NCI-H2171 treated with DMSO at 0.1 percent for 48 hours (cell line): ENCODE measurements around the gene GMCL1.
A peak's percentile ranks its signal among the peaks of the same experiment; 100 is the strongest.
"Not testable (repeated sequence)": the region's sequence is repeated elsewhere in the genome, so short reads cannot be mapped to it uniquely, and the experiment has no call there.

ENCODE experiments used
- DNase-seq: peaks from one replicate; lab custom pipeline; 2025; lab: John Stamatoyannopoulos, UW

The GMCL1 gene, protein sequence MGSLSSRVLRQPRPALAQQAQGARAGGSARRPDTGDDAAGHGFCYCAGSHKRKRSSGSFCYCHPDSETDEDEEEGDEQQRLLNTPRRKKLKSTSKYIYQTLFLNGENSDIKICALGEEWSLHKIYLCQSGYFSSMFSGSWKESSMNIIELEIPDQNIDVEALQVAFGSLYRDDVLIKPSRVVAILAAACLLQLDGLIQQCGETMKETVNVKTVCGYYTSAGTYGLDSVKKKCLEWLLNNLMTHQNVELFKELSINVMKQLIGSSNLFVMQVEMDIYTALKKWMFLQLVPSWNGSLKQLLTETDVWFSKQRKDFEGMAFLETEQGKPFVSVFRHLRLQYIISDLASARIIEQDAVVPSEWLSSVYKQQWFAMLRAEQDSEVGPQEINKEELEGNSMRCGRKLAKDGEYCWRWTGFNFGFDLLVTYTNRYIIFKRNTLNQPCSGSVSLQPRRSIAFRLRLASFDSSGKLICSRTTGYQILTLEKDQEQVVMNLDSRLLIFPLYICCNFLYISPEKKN

DNA sequence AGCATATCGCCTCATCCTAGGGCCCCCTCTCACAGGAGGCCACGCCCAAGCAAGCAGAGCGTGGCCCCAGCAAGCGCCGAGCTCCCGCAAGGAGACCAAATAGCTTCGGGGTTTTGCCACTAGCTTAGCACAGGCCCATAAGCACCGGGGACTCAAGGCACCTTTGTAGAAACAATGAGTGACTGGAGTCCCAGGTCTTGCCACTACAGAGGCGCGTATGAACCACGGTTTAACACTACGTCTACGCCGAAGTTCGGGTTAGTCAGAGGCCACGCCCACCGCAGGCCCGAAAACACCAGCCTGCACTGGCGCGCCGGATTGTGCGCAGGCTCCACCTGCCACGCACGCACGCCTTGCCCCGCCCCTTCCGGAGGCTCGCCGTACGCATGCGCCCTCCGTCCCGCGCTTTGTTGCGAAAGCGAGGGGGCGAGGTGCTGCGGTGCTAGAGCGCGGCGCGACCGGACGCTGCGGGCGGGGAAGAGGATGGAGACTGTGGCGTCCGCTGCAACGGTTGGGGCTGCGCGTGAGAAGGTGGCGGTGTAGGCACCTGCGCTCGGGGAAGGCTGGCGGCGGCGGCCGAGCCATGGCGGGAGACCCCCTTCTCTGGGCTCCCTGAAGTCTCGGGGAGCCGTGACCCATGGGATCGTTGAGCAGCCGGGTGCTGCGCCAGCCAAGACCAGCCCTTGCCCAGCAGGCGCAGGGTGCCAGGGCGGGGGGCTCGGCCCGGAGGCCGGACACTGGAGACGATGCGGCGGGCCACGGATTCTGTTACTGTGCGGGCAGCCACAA lies at the start of gene GMCL1:
Gene GMCL1, plus strand, starts transcription at position 405 of the 789 bp plus-strand sequence. Its CDS starts 233 bp downstream, at position 638.
- DNase-seq: peak; percentile 93

DNA sequence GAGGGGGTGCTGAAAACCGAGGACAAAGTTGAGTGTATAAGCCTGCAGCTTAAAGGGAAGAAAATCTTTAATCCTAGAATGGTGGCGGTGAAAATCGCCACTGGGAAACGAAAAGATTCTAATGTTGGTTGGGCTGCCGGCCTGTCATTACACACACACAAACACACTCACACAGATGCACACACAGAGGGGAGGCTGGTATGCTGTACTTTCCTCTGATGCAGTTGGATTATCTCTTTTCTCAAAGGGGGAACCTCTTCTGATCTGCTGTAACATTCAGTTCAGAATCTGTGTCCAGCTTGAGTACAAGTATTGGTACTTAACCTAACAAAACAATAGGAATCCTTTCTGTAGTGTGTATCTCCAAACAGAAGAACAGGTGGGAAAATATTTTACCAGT lies 48.5 kb upstream of the GMCL1 start:
- no peak for DNase-seq

DNA sequence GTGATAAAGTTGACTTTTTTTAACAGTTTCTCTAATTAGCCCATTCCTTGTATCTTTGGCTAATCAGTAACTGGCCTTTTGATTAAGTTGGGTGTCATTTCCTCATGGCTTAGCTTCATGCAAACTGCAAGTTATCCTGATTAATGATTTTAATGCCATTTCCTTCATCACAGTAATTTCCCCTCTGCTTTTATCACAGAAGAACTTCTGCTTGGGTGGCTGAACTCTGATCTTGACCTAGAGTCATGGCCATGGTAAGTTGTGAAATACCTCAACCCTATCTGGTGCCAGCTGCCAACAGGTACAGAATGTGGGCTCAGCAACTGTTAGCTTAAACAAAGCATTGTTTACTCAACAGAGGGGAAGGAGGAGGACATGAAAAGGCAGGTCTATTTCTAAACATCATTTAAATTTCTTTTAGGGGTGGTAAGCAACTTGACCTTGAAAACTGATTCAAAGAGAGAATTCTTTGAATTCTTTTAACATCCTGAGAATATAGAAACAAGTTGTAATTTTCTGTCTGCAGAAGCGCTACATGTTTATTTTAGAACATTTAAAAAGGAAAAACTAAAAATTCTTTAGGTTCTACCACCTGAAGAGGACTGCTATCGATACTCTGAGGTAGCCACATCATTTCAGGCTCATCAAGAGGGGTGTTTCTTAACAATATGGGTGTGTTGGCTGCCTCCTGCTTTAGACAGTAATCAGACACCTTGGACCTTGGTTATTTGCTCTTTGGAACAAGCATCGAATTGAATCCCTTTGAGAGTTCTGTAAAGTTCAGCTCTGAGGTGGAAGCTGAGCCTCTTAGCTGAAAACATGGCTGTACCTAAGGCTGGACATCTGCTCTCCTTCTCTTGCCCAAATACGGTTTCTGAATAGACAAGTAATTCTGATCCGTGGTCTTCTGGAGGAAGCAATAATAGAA lies 47.9 kb upstream of the GMCL1 start:
- DNase-seq: peak; percentile 81

DNA sequence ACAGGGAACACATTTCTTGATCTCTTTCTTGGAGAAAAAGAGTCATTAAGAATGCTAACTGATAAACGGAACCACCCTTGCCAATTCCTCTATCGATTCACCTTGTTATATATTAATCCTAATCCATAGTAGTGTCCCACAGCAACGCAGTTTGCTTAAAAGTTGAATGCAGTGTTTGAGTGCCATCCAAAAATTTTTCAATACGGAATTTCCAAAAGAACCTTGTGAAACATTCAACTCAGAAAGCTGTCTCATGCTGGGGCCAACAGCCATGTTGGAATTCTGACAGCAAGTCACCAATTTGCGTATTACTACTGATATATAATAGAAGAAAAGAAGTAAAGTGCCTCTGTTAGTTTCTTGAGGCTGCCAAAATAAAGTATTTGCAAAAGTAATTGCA lies 45.2 kb upstream of the GMCL1 start:
- DNase-seq: no peak

DNA sequence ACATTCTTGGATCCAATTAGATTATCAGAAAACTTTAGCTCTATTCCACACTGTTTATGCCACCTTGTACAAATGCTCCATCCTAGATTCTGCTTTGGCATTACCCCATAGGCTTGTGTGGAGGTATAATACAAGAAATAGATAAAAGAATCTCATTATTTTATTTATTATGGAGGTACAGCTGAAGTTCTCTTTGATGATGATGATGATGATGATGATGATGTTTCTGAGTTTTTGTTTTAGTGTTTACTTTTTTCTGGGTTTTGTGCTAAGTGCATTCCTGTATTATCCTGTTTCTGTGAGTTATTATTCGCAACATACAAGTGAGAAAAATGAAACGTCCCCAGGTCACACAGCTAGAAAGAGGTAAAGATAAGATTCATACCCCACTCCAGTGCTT lies 44.1 kb upstream of the GMCL1 start:
- no peak for DNase-seq

DNA sequence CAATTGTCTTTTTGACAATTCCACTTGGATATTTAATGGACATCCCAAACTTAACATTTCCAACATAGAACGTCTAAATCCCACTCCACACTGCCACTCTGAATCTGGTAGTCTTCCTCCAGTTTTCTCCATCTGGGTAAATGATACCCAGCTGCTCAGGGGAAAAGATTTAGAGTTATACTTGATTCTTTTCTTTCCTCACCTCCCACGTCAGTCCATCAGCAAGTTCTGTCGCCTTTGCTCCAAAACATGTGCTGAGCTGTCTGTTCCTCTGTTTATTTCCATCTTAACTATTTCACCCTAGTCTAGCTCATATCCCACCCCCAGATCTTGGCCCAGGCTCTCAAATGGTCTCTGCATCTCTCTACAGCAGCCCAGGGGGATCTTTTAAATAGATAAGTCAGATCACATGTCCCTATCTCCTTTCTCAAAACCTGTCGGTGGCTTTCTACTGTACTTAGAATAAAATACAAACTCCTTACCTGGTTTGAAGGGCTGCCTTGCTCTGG lies 43.4 kb upstream of the GMCL1 start:
- DNase-seq: no peak

DNA sequence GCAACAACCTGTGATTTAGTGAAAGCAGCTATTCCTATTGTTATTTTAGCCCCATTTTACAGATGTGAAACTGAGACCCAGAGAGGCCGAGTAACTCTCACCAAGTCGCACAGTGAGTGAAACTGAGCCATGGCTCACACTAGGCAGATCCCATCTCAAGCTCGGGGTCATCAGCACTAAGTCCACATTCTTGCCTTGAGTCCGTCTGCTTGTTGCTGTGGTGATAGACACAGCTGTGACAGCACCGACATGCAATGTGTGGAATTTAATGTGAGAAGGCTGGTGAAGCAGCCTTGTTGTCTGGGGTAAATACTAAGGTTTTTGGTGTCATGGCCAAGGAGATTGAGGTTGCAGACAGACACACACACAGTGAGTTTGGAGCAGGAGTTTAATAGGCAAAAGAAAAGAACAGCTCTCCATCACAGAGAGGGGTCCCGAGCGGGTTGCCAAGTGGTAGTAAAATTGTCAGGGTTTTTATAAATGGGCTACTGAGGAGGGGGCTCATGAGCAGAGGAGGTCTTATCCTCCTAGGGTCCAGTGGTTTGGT lies 40.2 kb upstream of the GMCL1 start:
- no peak for DNase-seq

DNA sequence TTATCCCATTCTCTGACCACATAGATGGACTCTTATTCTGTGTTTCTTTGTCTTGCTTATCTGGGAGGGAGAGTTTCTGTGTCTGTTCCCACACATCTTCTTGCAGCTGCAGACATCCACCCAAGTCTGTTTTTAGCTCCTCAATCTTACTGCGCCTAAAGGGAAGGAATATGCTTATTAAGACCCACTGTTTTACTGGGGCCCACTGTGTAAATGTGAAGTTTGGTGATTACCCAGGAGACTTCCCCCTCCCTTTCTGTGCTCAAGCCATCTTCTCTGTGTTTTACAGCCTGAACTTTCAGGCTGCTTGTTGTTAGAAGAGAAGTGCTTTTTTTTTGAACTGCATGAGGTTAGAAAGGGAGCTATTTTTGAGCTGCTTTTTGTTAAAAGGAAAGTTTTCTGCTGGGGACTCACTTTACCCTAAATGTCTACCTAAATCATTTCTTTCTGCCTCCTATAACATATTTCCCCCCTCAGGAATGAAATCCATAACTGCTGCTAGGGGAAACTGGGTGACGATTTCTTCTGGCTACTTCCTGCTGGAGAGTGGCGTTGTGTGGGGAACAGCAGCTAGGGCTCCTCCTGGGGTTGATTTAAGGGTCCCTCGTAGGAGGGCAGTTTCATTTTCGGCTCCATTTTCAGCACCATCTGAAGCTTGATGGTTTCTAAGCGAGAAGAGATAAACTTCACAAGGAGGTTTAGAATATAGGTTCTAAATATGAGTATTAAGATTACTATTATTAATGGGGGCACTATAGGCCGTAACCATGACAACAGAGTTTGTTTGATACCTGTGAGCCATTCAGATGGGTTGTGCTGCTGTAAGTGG lies 39.5 kb upstream of the GMCL1 start:
- DNase-seq: no peak

DNA sequence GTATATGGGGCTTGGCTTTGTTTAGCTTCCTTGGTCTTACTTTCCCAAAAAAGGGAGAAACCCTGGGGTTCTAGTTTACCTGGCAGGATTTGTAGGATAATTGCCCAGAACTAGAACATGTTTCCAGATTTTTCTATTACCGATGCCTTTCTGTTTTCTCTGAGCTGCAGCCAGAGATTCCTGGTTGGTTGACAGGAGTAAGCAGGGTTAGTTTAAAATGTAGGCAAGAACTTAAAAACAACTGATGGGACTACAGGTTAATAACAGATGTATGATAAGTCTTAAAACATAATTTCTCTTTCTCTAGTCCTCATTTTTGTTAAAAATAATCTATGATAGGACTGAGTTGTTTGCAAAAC lies 38.9 kb upstream of the GMCL1 start:
- DNase-seq: no peak

DNA sequence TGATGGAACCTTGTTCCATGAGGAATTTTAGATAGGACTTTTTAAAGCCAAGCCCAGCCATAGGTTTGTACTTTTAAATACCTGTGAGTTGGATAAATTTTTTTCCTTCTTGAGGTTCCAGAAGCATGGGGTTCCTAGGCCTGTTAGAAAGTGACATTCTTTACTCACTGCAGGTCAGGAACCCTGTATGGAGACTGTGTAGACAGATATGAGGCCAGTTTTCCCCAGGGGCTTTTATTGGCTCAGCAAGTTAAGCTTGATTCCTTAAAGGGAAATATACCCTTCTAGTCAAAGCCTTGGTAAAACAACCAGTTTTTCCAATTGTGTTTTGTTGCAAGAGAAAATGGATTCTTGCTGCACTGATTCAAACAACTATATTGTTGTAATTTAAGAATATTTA lies 38.4 kb upstream of the GMCL1 start:
- DNase-seq: no peak

DNA sequence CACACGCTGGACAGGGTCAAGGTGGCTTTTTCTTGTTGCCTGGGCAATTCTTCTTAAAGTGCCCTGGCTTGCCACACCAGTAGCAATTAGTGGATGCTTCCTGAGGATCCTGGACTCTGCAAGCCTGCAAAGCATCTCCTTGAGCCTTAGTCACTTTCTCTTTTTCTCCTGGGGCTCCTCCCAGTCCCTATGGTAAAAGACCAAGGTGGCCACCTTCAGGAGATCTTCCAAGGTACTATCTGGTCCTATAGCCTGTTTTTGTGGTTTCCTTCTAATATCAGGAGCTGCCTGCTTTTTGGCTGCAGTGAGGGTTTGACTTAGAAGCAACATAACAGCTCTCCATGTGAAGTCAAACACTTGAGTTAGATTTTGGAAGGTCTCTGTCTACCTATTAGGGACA lies 33.3 kb upstream of the GMCL1 start:
- DNase-seq: no peak

DNA sequence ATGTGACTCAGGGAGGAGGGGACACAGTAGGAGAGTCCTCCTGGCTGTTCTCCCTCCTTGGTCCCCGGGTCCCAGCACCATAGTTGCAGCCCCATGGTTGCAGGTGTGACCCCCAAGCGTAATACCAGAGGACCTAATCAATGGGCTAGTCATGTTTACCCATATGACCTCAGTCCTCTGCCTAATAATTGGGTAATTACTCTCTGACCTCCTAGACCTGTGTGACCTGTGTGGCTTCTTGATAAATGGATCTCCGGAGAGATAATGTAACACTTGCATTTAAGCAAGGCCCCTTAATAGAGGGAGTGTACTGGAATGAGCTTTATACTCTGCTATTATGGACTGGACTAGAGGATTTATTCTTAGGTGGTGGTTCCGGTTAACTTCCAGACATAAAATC lies 32.2 kb upstream of the GMCL1 start:
- DNase-seq: no peak

DNA sequence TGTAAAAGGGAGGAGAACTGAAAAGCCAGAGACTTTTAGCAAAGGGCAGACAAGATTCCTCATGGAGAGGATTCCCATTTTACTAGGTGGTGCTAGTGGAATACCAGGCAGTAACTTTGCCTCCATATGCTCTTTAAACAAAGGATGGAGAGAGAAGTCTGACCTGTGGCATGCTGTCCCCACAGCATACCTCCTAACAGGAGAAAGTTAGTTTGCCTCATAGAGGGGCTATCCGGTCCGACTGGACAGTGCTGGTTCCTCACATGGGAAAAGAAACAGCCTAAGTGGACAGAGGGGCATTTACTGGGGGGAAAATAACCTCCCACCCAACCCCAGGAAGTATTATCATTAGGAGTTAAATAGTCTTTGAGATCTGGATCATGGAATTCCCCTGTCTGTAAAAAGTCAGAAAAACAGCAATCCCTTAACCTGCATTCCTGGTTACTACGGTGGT lies 31.6 kb upstream of the GMCL1 start:
- DNase-seq: no peak

DNA sequence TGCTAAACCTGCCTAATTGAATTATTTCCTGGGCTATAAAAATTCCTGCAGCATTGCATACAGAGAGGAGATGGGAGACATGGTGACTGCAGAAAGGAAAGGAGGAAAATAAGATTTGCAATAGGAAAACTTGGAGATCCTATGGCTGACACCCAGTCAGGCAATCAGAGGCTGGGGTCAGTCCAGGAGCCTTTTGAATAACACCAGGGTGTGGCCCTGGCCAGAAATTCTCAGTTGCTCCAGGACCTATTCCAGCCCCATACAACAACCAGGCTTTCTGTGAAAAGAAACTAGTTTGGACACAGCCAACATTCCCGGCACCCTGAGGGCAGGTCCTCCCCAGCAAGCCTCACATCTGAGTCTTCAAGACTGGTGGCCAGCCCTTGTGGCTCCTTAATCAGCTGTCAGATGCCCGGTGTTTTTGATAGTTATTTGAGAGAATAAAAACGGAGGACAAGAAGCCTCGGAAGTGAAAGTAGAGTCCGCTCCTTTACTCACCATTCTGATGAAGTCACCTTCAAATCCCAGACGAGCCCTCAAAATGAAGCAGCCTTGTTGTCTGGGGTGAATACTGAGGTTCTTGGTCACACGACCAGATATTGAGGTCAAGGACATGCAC lies 31.1 kb upstream of the GMCL1 start:
- no peak for DNase-seq

DNA sequence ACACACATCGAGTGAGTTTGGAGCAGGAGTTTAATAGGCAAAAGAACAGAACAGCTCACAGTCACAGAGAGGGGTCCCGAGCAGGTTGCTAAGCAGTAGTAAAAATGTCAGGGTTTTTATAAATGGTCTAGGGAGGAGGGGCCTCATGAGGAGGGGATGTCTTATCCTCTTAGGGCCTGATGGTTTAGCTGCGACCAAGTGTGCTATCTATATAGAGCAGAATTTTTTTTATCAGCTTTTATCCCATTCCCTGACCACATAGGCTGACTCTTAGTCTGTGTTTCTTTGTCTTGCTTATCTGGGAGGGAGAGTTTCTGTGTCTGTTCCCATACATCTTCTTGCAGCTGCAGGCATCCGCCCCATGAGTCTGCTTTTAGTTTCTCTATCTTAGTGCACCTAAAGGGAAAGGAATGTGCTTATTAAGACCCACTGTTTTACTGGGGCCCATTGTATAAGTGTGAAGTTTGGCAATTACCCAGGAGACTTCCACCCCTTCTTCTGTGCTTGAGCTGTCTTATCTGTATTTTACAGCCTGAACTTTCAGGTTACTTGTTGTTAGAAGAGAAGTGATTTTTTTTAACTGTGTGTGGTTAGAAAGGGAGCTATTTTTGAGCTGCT lies 30.4 kb upstream of the GMCL1 start:
- DNase-seq: no peak

DNA sequence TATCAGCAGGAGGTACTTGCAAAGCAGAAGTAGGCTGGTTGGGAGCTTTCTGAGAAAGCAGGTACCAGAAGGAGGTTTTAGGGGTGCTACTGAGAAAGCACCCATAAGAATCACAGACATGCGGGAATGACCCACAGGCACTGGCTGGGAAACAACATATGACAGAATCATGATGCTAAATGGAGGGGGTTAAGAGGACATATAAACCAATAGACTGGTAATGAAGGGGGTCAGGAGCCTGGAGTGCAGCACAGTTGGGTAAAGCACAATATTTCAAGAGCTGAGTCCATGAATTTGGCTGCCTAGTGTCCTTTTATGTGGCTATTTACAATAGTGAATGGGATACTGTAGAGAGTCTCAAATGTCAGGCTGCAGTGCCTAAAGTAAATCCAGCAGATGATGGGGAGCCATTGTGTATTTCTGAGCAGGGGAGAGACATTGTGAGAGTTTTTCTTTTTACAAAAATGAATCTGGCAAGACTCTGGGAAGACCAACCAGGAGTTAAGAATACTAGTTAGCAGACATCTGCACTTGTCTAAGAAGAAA lies 27.6 kb upstream of the GMCL1 start:
- no peak for DNase-seq

DNA sequence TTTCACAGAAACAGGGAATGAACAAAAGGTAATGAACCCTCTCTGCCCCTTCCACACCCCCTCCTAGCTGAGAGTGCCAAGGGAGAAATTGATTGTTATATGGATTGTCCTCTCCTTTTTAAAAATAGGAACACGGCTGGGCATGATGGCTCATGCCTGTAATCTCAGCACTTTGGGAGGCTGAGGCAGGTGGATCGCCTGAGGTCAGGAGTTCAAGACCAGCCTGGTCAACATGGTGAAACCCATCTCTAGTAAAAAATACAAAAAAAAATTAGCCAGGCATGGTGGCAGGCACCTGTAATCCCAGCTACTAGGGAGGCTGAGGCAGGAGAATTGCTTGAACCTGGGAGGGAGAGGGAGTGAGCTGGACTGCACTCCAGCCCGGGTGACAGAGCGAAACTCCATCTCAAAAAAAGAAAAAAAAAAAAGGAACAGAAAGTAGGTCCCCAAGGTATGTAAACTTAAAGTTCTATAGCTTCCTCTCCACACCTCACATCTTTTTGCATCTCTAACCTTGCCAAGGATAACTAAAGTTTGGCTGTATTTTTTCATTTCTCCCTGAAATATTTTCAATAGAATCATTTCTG lies 26.6 kb upstream of the GMCL1 start:
- not testable (repeated sequence) for DNase-seq

DNA sequence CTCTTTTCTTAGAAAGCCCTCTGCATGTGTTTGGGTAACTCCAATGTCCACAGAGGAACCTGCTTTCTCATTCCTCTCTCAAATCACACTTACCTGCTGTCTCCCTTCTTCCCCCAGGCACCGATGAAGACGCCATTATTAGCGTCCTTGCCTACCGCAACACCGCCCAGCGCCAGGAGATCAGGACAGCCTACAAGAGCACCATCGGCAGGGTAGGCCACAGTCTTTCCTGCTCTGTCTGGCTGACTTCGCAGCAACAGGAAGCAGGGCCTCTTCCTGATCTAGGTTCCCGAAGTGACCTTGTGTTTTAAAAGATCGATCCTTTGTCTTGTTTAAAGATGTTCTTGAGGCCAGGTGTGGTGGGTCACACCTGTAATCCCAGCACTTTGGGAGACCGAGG lies 25.0 kb upstream of the GMCL1 start:
- DNase-seq: no peak

DNA sequence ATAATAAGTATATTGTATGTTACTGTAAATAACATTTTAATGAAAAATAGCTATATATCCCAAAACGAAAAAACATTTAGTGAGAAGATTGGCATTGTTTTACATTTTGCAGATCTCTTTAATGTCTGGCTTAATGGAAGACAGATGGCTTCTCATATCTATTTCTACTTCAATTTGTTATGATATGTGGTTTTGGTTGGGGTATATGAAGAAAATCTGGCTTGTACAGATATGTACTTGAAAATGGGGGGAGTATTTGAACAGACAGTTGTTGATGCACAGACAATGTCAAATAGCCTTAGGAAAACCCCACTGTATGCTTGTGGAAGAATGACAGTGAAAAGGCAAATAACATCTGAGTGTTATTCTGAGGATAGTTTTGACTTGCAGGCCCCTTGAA lies 23.6 kb upstream of the GMCL1 start:
- DNase-seq: no peak
